Activated T-cell treated with anti-CD3 and anti-CD28 coated beads for 4 hours (primary cell): ENCODE data around the gene LRRC38.

Experiments used
- DNase-seq: peaks from one replicate; pipeline ENCODE4 v3.0.0-alpha.2; 2020

Gene LRRC38

GRCh38 chr1:13516606-13517005, 2.8 kb upstream of the LRRC38 start:
- no peak for DNase-seq

- DNase-seq = no peak
Observed at GRCh38 chr1:13514821-13515220, 1.0 kb upstream of the LRRC38 start.

- no peak for DNase-seq
Observed at GRCh38 chr1:13513063-13513894, 524 bp downstream of the LRRC38 start.

GRCh38 chr1:13512472-13512871, 1.3 kb downstream of the LRRC38 start:
- no peak for DNase-seq

GRCh38 chr1:13510499-13510898, 3.3 kb downstream of the LRRC38 start:
- no peak for DNase-seq

GRCh38 chr1:13507075-13507474, 6.7 kb downstream of the LRRC38 start:
- DNase-seq = no peak

- no peak for DNase-seq
Observed at GRCh38 chr1:13505020-13505419, 8.8 kb downstream of the LRRC38 start.

- no peak for DNase-seq
Observed at GRCh38 chr1:13500806-13501205, 13.0 kb downstream of the LRRC38 start.

- no peak for DNase-seq
Observed at GRCh38 chr1:13499422-13499821, 14.4 kb downstream of the LRRC38 start.

- no peak for DNase-seq
Observed at GRCh38 chr1:13498553-13498952, 15.2 kb downstream of the LRRC38 start.

- no peak for DNase-seq
Observed at GRCh38 chr1:13495186-13495585, 18.6 kb downstream of the LRRC38 start.

GRCh38 chr1:13494712-13495111, 19.1 kb downstream of the LRRC38 start:
- DNase-seq = no peak

- DNase-seq = no peak
Observed at GRCh38 chr1:13494025-13494424, 19.8 kb downstream of the LRRC38 start.

- no peak for DNase-seq
Observed at GRCh38 chr1:13492711-13493110, 21.1 kb downstream of the LRRC38 start.

- no peak for DNase-seq
Observed at GRCh38 chr1:13487957-13488356, 25.8 kb downstream of the LRRC38 start.

- DNase-seq = no peak
Observed at GRCh38 chr1:13487143-13487868, 26.5 kb downstream of the LRRC38 start.

- no peak for DNase-seq
Observed at GRCh38 chr1:13483946-13484345, 29.9 kb downstream of the LRRC38 start.

GRCh38 chr1:13482600-13482999, 31.2 kb downstream of the LRRC38 start:
- no peak for DNase-seq

- DNase-seq = no peak
Observed at GRCh38 chr1:13479171-13479856, 34.5 kb downstream of the LRRC38 start.

- DNase-seq = no peak
Observed at GRCh38 chr1:13478692-13479091, 35.1 kb downstream of the LRRC38 start.

GRCh38 chr1:13469343-13469742, 44.5 kb downstream of the LRRC38 start:
- DNase-seq = no peak

GRCh38 chr1:13465515-13465914, 48.3 kb downstream of the LRRC38 start:
- no peak for DNase-seq

GRCh38 chr1:13462682-13463081, 51.1 kb downstream of the LRRC38 start:
- no peak for DNase-seq

GRCh38 chr1:13461977-13462376, 51.8 kb downstream of the LRRC38 start:
- DNase-seq = no peak
